Skeletal muscle satellite cell (primary cell): ENCODE measurements around the gene RIPK4.

ENCODE experiments used
- H3K27me3 ChIP-seq: 2 replicates; pipeline ENCODE4 v1.7.0; 2013; ENCODE audit warnings: low read length; ENCODE audit not compliant: control insufficient read depth, insufficient read depth
- H3K36me3 ChIP-seq: 2 replicates; pipeline ENCODE4 v1.7.0; 2013; ENCODE audit warnings: mild to moderate bottlenecking, control low read depth, low read length; ENCODE audit not compliant: insufficient read depth
- H3K4me1 ChIP-seq: 2 replicates; pipeline ENCODE4 v1.7.0; 2013; ENCODE audit warnings: low read length; ENCODE audit not compliant: control insufficient read depth, insufficient read depth
- H3K4me2 ChIP-seq: 2 replicates; pipeline ENCODE4 v1.7.0; 2013; ENCODE audit warnings: mild to moderate bottlenecking, low read length
- H3K4me3 ChIP-seq: 2 replicates; pipeline ENCODE4 v1.7.0; 2013; ENCODE audit warnings: low read length
- H3K9ac ChIP-seq: 2 replicates; pipeline ENCODE4 v1.7.0; 2013; ENCODE audit warnings: mild to moderate bottlenecking, low read depth, low read length, moderate library complexity
- H3K9me3 ChIP-seq: replicated peaks from 2 replicates; pipeline ENCODE4 v1.7.0; 2013; ENCODE audit warnings: mild to moderate bottlenecking, control low read depth, low read length

RIPK4 gene

DNA sequence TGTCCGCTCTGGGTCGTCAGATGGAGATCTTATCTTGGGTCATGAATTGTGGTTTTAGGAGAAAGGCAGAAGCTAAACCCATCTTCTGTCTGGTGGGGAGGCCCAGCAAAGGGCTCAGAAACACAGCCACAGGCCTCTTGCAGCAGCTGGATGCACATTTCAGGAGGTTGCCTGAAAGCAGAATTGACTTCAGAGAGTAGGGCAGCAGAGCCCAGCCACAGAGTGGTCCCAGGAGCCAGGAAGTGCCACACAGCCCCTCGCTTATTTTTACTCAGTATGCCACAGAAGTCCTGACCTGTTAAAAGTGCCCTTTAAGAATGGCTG, 8.3 kb upstream of the RIPK4 start:
- Histone ChIP-seq H3K36me3 (no peaks in the 10 kb centered on the region), H3K4me1 (peaks cover 5% of the 10 kb centered on the region), H3K4me3 (no peak overlapping the region), H3K4me2 (no peak overlapping the region), H3K9me3 (no peaks in the 10 kb centered on the region), H3K9ac (no peak overlapping the region), H3K27me3 (peaks cover 63% of the 10 kb centered on the region)

- no peak overlapping the region for H3K4me3 ChIP-seq
- no peaks in the 10 kb centered on the region for H3K36me3 ChIP-seq
- H3K9me3 ChIP-seq = no peaks in the 10 kb centered on the region
- no peak overlapping the region for H3K4me2 ChIP-seq
- peaks cover 5% of the 10 kb centered on the region for H3K4me1 ChIP-seq
- no peak overlapping the region for H3K9ac ChIP-seq
- H3K27me3 ChIP-seq = peaks cover 63% of the 10 kb centered on the region
Observed at GRCh38 chr21:41774467-41775148, 7.8 kb upstream of the RIPK4 start.

- no peaks in the 10 kb centered on the region for H3K36me3 ChIP-seq
- H3K4me1 ChIP-seq = peaks cover 16% of the 10 kb centered on the region
- no peaks in the 10 kb centered on the region for H3K9me3 ChIP-seq
- H3K4me3 ChIP-seq = no peak overlapping the region
- peaks cover 66% of the 10 kb centered on the region for H3K27me3 ChIP-seq
- H3K4me2 ChIP-seq = no peak overlapping the region
- no peak overlapping the region for H3K9ac ChIP-seq
Observed at GRCh38 chr21:41772351-41773080, 5.7 kb upstream of the RIPK4 start.

- H3K9me3 ChIP-seq = no peaks in the 10 kb centered on the region
- no peak overlapping the region for H3K4me2 ChIP-seq
- no peak overlapping the region for H3K9ac ChIP-seq
- H3K4me1 ChIP-seq = peaks cover 21% of the 10 kb centered on the region
- peaks cover 75% of the 10 kb centered on the region for H3K27me3 ChIP-seq
- no peak overlapping the region for H3K4me3 ChIP-seq
- H3K36me3 ChIP-seq = no peaks in the 10 kb centered on the region
Observed at GRCh38 chr21:41771625-41771945, 4.7 kb upstream of the RIPK4 start.

- Histone ChIP-seq H3K4me1 (peaks cover 21% of the 10 kb centered on the region), H3K4me2 (no peak overlapping the region), H3K9me3 (no peaks in the 10 kb centered on the region), H3K9ac (no peak overlapping the region), H3K27me3 (peaks cover 75% of the 10 kb centered on the region), H3K4me3 (no peak overlapping the region), H3K36me3 (no peaks in the 10 kb centered on the region)
Observed at GRCh38 chr21:41770901-41771624, 4.2 kb upstream of the RIPK4 start.

GRCh38 chr21:41769933-41770332, 3.1 kb upstream of the RIPK4 start:
- H3K9me3 ChIP-seq = no peaks in the 10 kb centered on the region
- peaks cover 21% of the 10 kb centered on the region for H3K4me1 ChIP-seq
- H3K36me3 ChIP-seq = no peaks in the 10 kb centered on the region
- H3K27me3 ChIP-seq = peaks cover 77% of the 10 kb centered on the region
- no peak overlapping the region for H3K9ac ChIP-seq
- H3K4me3 ChIP-seq = no peak overlapping the region
- H3K4me2 ChIP-seq = no peak overlapping the region

GRCh38 chr21:41769521-41769920, 2.7 kb upstream of the RIPK4 start:
- no peak overlapping the region for H3K4me2 ChIP-seq
- H3K27me3 ChIP-seq = peaks cover 77% of the 10 kb centered on the region
- H3K9me3 ChIP-seq = no peaks in the 10 kb centered on the region
- H3K4me3 ChIP-seq = no peak overlapping the region
- no peak overlapping the region for H3K9ac ChIP-seq
- H3K36me3 ChIP-seq = no peaks in the 10 kb centered on the region
- peaks cover 21% of the 10 kb centered on the region for H3K4me1 ChIP-seq

DNA sequence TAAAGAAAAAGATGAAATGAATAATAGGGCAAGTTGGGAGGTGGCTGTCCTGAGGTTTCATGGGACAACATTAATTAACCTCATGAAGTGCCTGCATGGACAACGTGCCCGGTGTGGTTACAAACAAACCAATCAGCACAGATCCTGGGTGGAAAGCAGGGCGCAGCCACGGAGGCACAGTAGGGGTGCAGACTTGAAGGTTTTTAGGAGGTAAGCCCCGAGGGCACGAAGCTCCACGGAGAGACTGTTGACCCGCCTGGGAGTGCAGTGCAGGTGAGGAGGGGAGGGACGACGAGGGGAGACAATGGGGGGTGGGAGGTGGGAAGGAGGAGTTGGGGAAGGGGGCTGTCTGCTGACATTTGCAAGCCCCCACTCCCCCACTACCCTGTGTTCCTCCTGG, 2.3 kb upstream of the RIPK4 start:
- peak overlapping the region; percentile 57 for H3K9ac ChIP-seq
- H3K4me3 ChIP-seq = peak overlapping the region; percentile 62
- peaks cover 21% of the 10 kb centered on the region for H3K4me1 ChIP-seq
- peaks cover 74% of the 10 kb centered on the region for H3K27me3 ChIP-seq
- H3K9me3 ChIP-seq = no peaks in the 10 kb centered on the region
- H3K4me2 ChIP-seq = peak overlapping the region; percentile 80
- no peaks in the 10 kb centered on the region for H3K36me3 ChIP-seq

GRCh38 chr21:41768437-41769042, 1.7 kb upstream of the RIPK4 start:
- Histone ChIP-seq H3K27me3 (peaks cover 68% of the 10 kb centered on the region), H3K4me2 (peak overlapping the region; percentile 80), H3K36me3 (no peaks in the 10 kb centered on the region), H3K9ac (peak overlapping the region; percentile 57), H3K4me3 (peak overlapping the region; percentile 62), H3K4me1 (peaks cover 21% of the 10 kb centered on the region), H3K9me3 (no peaks in the 10 kb centered on the region)

- H3K4me1 ChIP-seq = peaks cover 21% of the 10 kb centered on the region
- peak overlapping the region; percentile 62 for H3K4me3 ChIP-seq
- peaks cover 64% of the 10 kb centered on the region for H3K27me3 ChIP-seq
- H3K36me3 ChIP-seq = no peaks in the 10 kb centered on the region
- no peak overlapping the region for H3K9ac ChIP-seq
- no peaks in the 10 kb centered on the region for H3K9me3 ChIP-seq
- peak overlapping the region; percentile 80 for H3K4me2 ChIP-seq
Observed at GRCh38 chr21:41767606-41768436, 969 bp upstream of the RIPK4 start.
